ENCODE measurements around the gene PHRF1.

Gene PHRF1

GRCh38 chr11:598005-598680 lies 21.9 kb downstream of the PHRF1 start:
- DNase-seq, result no peak

- no peak for DNase-seq
Observed at GRCh38 chr11:601573-602245, 25.4 kb downstream of the PHRF1 start.

- no peak for DNase-seq
Observed at GRCh38 chr11:603154-603553, 26.9 kb downstream of the PHRF1 start.

- no peak for DNase-seq
Observed at GRCh38 chr11:605286-606129, 29.2 kb downstream of the PHRF1 start.

GRCh38 chr11:606245-606644 lies 30.0 kb downstream of the PHRF1 start:
- no peak for DNase-seq

GRCh38 chr11:607020-607780 lies 30.9 kb downstream of the PHRF1 start:
- DNase-seq, result no peak

- no peak for DNase-seq
Observed at GRCh38 chr11:607971-608659, 31.8 kb downstream of the PHRF1 start.

GRCh38 chr11:608791-609251 lies 32.6 kb downstream of the PHRF1 start:
- DNase-seq, result no peak

- no peak for DNase-seq
Observed at GRCh38 chr11:609341-609811, 33.1 kb downstream of the PHRF1 start.

- no peak for DNase-seq
Observed at GRCh38 chr11:610146-610801, 34.0 kb downstream of the PHRF1 start.

- DNase-seq, result no peak
Observed at GRCh38 chr11:611001-611996, 35.0 kb downstream of the PHRF1 start.

- no peak for DNase-seq
Observed at GRCh38 chr11:612201-612960, 36.1 kb downstream of the PHRF1 start.

GRCh38 chr11:612961-613300 lies 36.7 kb downstream of the PHRF1 start:
- no peak for DNase-seq

- no peak for DNase-seq
Observed at GRCh38 chr11:613369-613968, 37.2 kb downstream of the PHRF1 start.

- DNase-seq, result no peak
Observed at GRCh38 chr11:614021-614622, 37.9 kb downstream of the PHRF1 start.

- no peak for DNase-seq
Observed at GRCh38 chr11:614623-615503, 38.6 kb downstream of the PHRF1 start.

GRCh38 chr11:615504-616319 lies 39.4 kb downstream of the PHRF1 start, which contains the start of gene IRF7:
Gene IRF7, minus strand, starts transcription at chr11:615950. Its CDS starts 586 bp downstream, at chr11:615364.
- peak; percentile 65 for DNase-seq

Measured in NCI-H1092 (cell line).